ENCODE results near the gene TGFB1I1.
"Not testable (repeated sequence)": the region's sequence is repeated elsewhere in the genome, so short reads cannot be mapped to it uniquely, and the experiment has no call there.

TGFB1I1 gene

DNA sequence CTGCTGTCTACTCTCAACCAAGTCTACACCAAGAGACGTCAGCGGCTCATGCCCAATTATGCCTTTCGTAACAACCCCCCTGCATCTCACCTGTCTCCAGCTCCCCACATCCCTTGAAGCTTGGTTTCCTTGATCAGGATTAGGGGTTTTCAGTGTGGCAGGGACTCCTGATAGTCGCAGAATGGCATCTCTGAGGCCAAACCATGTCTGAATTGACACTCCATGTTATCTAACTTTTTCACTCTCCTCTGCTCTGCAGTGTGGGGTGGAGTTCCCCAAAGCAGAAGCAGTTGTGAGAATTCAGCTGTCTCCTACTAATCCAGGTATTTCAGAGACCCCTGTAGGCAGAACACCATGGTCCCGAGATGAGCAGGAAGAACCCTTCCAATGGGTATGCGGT lies 50.1 kb downstream of the TGFB1I1 start:
- DNase-seq, result no peak

DNA sequence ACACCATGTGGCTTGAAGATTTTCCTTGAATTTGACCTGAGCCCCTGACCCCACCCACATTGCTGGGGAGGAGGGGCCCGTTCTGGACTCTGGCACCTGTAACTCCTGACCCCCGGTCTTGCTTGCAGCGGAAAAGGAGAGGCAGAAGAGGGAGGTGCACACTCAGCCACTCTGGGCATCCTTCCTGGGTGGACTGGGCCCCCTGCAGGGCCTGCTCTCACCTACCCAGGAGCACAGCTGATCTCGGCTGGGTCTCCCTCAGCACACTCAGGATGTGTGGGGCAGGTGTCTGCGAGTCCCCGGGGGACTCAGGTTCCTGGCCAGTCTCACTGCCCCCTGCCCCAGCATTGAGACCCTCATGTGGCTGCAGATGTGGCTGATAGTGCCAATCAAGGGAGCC lies 51.8 kb downstream of the TGFB1I1 start:
- DNase-seq, result not testable (repeated sequence)

DNA sequence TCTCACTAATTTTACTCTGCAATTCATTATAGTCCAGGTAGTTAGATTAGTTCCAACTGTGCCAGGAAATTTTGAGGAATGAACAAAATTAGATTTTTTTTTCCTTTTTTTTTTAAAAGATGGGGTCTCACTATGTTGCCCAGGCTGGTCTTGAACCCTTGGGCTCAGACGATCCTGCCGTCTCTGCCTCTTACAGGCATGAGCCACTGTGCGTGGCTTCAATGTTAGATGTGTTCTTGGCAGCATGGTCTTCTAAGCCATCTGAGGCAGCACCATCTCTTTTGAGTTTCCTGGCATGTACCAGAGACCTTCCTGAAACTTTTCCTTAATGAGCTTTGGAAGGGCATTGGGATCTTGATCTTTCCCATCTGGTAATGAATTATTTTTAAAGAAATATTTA lies 53.2 kb downstream of the TGFB1I1 start:
- no peak for DNase-seq
